Subcutaneous abdominal adipose tissue (tissue), 5 donors: ENCODE results near the gene ABHD5.
"Not testable (repeated sequence)": the region's sequence is repeated elsewhere in the genome, so short reads cannot be mapped to it uniquely, and the experiment has no call there.

Experiments
- H3K27ac ChIP-seq: one replicate; pipeline ENCODE4 v1.7.0; 2013; ENCODE audit warnings: low read depth, mild to moderate bottlenecking, inconsistent platforms, low read length, moderate library complexity
- H3K27me3 ChIP-seq, 5 donors: one replicate each; pipeline ENCODE4 v1.7.0; 2013; ENCODE audit warnings: low read length in 5 of 5, inconsistent platforms in 1 of 5; ENCODE audit not compliant: control insufficient read depth in 5 of 5, insufficient read depth in 4 of 5
- H3K36me3 ChIP-seq, 5 donors: one replicate each; pipeline ENCODE4 v1.7.0; 2013; ENCODE audit warnings: low read length in 5 of 5; ENCODE audit not compliant: control insufficient read depth in 5 of 5, insufficient read depth in 5 of 5
- H3K4me1 ChIP-seq, 5 donors: one replicate each; pipeline ENCODE4 v1.7.0; 2013; ENCODE audit warnings: low read length in 5 of 5, mild to moderate bottlenecking in 3 of 5, moderate library complexity in 1 of 5; ENCODE audit not compliant: control insufficient read depth in 5 of 5, insufficient read depth in 5 of 5
- H3K4me3 ChIP-seq, 5 donors: one replicate each; pipeline ENCODE4 v1.7.0; 2013; ENCODE audit warnings: low read length in 5 of 5, low read depth in 1 of 5
- H3K9ac ChIP-seq, 5 donors: one replicate each; pipeline ENCODE4 v1.7.0; 2013; ENCODE audit warnings: low read length in 5 of 5, mild to moderate bottlenecking in 4 of 5, moderate library complexity in 3 of 5
- H3K9me3 ChIP-seq, 5 donors: one replicate each; pipeline ENCODE4 v1.7.0; 2013; ENCODE audit warnings: low read length in 5 of 5; ENCODE audit not compliant: control insufficient read depth in 5 of 5
- donor health status: healthy.
- donor health status: healthy.
- donor health status: healthy.
- donor health status: healthy.
- donor health status: healthy.

Gene ABHD5

GRCh38 chr3:43690400-43691119, at the start of gene ABHD5:
Gene ABHD5 (plus strand): TSS chr3:43690938. CDS start chr3:43690993, 55 bp downstream.
- Histone ChIP-seq H3K9me3 (no peaks in the 10 kb centered on the region), H3K9ac (peak within 1 kb of the TSS; percentile 59 to 100 (median 94)), H3K27ac (peak within 1 kb of the TSS; percentile 88), H3K36me3 (no peaks in the 10 kb centered on the region), H3K27me3 (no peaks in the 10 kb centered on the region), H3K4me1 (peaks cover 2 to 38% (median 33%) of the 10 kb centered on the region in 5 donors), H3K4me3 (peak within 1 kb of the TSS; percentile 85 to 95 (median 89))

DNA sequence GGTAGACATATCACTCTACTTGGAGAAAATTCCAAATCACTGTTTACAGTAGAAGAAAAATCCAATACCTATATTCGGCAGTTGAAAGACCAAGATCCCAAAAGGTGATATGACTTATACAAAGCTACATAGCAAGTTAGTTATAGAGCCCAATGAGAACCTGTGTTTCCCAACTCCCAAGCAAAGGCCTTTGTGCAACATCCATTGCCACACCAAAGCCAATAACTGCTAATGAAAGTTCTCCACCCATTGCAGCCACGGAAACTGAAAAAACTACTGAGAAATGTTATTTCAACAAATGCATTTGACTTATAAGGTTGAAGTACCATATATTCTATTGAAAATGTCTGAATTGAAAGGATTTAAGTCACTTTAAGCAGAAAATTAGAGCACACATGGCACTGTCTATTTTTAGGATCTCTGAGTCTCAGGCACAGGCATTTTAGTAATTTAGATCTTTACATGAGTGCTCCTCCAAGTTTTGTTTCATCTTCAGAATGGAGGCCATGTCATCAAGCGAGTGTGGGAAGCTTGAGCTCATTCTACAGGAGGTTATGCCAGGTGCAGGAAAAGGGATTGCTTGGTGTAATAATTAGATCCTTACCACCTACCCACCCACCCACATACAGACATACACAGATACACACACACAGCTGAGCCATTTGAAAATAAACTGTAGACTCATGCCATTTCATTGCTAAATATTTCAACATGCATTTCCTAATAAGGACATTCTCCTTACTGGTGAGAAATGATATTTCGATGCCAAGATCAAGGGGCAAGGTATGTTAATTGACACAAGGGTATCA, 49.2 kb upstream of the ABHD5 start:
- H3K9ac ChIP-seq = no peak overlapping the region
- no peak overlapping the region for H3K4me3 ChIP-seq
- peaks cover 0 to 13% (median 5%) of the 10 kb centered on the region in 5 donors for H3K4me1 ChIP-seq
- no peaks in the 10 kb centered on the region for H3K9me3 ChIP-seq
- no peaks in the 10 kb centered on the region for H3K36me3 ChIP-seq
- H3K27me3 ChIP-seq = no peaks in the 10 kb centered on the region
- peak overlapping the region; percentile 21 for H3K27ac ChIP-seq

DNA sequence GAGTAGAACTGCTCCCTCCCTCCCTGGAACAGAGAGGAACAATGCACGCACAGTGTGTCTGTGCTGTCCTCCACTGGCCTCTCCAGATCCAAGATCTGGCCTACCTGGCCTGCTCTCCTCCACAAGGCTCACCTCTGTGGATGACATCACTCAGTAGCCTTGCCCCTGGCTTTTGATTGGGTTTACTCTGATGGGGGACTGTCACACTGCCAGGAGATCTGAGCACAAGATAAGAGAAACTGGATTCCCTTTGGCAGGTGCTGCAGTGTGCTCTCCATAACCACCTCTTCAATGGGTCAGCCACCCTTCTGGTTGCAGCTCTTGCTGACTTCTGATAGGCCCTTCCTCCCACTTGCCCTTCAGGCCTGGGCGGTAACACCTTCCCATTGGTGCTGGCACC, 46.3 kb upstream of the ABHD5 start:
- Histone ChIP-seq H3K9ac (no peak overlapping the region), H3K36me3 (no peaks in the 10 kb centered on the region), H3K27me3 (no peaks in the 10 kb centered on the region), H3K9me3 (no peaks in the 10 kb centered on the region), H3K27ac (no peak overlapping the region), H3K4me1 (peaks cover 0 to 30% (median 20%) of the 10 kb centered on the region in 5 donors), H3K4me3 (no peak overlapping the region)

GRCh38 chr3:43647331-43648166, 43.2 kb upstream of the ABHD5 start:
- Histone ChIP-seq H3K4me1 (peaks cover 0 to 18% (median 17%) of the 10 kb centered on the region in 5 donors), H3K4me3 (no peak overlapping the region), H3K27me3 (no peaks in the 10 kb centered on the region), H3K36me3 (no peaks in the 10 kb centered on the region), H3K9me3 (no peaks in the 10 kb centered on the region), H3K9ac (peak overlapping the region in 1 of 5 donors; percentile 27), H3K27ac (peak overlapping the region; percentile 55)

DNA sequence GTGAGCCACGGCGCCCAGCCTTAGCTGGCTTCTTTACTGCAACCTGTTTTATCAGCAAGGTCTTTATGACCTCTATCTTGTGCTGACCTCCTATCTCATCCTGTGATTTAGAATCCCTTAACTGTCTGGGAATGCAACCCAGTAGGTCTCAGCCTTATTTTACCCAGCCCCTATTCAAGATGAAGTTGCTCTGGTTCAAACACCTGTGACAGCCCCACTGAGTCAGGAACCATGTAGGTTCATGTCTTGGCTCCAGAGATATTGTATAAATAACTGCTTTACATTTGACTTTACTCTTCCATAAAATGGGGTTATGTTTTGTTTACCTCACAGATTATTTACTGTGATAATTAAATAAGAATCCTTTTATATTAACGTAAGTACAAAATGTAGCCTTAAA, 41.8 kb upstream of the ABHD5 start:
- Histone ChIP-seq H3K36me3 (no peaks in the 10 kb centered on the region), H3K4me3 (no peak overlapping the region), H3K9me3 (no peaks in the 10 kb centered on the region), H3K27ac (no peak overlapping the region), H3K27me3 (no peaks in the 10 kb centered on the region), H3K9ac (no peak overlapping the region), H3K4me1 (peaks cover 0 to 18% (median 17%) of the 10 kb centered on the region in 5 donors)

DNA sequence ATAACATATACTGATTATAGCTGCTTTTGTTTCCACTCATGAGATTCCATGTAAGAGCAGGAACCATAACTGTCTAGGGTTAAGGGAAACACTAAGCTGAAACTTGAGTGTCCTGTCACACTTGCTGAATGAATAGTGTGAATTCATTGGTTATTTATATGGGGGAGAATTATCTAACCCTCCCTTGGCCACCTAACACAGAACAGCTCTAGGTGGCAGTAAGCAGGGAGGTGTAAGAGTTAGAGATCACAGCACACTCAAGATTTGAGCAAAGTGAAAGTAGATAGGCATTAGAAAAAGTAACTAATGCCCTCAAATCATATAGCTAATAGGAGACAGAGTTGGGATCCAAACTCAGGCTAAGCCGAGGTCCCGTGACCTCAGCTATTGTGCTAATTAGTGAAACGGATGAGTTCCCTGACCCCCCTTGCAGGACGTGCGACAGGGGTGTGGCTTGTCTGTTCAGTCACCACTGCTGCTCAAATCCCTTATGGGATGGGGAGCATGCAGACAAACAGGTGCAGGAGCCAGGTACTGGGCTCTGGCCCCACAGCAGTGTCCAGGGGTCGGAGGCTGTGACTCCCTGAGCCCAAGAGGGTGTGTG, 41.3 kb upstream of the ABHD5 start:
- Histone ChIP-seq H3K9ac (peak overlapping the region in 1 of 5 donors; percentile 39), H3K4me1 (peaks cover 0 to 18% (median 17%) of the 10 kb centered on the region in 5 donors)

DNA sequence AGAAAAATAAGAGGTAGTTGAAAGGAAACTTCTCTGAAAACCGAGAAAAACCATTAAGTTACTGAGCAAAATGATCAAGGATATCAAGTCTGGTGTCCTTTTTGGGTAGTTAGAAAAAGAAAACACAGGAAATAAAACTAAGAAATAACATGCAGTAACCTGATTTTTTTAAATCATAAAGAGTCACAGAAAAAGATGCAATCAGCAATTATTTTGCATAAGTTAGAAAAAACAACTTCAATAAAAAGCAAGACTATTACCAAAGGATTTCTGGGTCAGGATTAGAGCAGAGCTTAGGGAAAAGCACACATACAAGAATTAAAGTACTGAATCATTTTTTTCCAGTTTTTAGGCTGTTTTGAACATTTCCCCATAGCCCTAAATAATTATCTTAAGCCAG, 40.4 kb upstream of the ABHD5 start:
- Histone ChIP-seq H3K27me3 (no peaks in the 10 kb centered on the region), H3K4me1 (peaks cover 0 to 18% (median 17%) of the 10 kb centered on the region in 5 donors), H3K27ac (no peak overlapping the region), H3K36me3 (no peaks in the 10 kb centered on the region), H3K9ac (no peak overlapping the region), H3K9me3 (no peaks in the 10 kb centered on the region), H3K4me3 (no peak overlapping the region)

More for the DNA sequence above, 41.3 kb upstream of the ABHD5 start:
- Histone ChIP-seq H3K27me3 (no peaks in the 10 kb centered on the region), H3K36me3 (no peaks in the 10 kb centered on the region), H3K27ac (no peak overlapping the region), H3K9me3 (no peaks in the 10 kb centered on the region), H3K4me3 (peak overlapping the region in 3 of 5 donors; percentile 35 to 53 (median 38))

DNA sequence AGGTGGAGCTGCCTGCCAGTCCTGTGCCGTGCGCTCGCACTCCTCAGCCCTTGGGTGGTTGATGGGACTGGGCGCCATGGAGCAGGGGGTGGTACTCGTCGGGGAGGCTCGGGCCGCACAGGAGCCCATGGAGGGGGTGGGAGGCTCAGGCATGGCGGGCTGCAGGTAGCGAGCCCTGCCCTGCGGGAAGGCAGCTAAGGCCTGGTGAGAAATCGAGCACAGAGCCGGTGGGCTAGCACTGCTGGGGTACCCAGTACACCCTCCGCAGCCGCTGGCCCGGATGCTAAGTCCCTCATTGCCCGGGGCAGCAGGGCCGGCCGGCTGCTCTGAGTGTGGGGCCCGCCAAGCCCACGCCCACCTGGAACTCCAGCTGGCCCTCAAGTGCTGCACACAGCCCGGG, 34.3 kb upstream of the ABHD5 start:
- not testable (repeated sequence) for H3K27ac ChIP-seq, H3K27me3 ChIP-seq, H3K36me3 ChIP-seq, H3K9me3 ChIP-seq, H3K4me3 ChIP-seq, H3K9ac ChIP-seq, H3K4me1 ChIP-seq

DNA sequence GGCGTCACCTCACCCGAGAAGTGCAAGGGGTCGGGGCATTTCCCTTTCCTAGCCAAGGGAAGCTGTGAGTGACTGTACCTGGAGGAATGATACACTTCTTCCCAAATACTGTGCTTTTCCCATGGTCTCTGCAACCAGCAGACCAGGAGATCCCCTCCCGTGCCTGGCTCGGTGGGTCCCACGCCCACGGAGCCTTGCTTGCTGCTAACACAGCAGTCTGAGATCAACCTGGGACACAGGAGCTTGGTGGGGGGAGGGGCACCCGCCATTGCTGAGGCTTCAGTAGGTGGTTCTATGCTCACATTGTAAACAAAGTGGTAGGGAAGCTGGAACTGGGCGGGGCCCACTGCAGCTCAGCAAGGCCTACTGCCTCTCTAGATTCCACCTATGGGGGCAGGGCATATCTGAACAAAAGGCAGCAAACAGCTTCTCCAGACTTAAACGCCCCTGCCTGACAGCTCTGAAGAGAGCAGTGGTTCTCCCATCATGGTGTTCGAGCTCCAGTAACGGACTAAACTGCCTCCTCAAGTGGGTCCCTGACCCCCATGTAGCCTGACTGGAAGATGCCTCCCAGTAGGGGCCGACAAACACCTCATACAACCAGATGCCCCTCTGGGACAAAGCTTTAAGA, 31.4 kb upstream of the ABHD5 start:
- Histone ChIP-seq H3K4me1 (no peaks in the 10 kb centered on the region), H3K27ac (no peak overlapping the region), H3K4me3 (no peak overlapping the region), H3K9ac (no peak overlapping the region), H3K27me3 (no peaks in the 10 kb centered on the region), H3K9me3 (no peaks in the 10 kb centered on the region), H3K36me3 (no peaks in the 10 kb centered on the region)
